MCF 10A (cell line): Measurements from ENCODE around the gene TNFAIP8L3. TPM values are rescaled to one million over a fixed set of nuclear protein-coding genes. Genes with fewer than 3 reads are reported as not detected.
A peak's percentile ranks its signal among the peaks of the same experiment; 100 is the strongest.

Experiments used
- BruUV-seq: library from RNA; stranded (reverse); fragments of 400-500 nt; replicated peaks from 2 replicates; lab custom pipeline; 2021; lab: Mats Ljungman, UMichigan
- CTCF ChIA-PET: fragments of 300-600 bp; sonication (Branson Sonifier 250); formaldehyde crosslinking; extraction: SDS; loops from one replicate; lab custom pipeline; 2021; ENCODE audit warnings: antibody characterized with exemption, inconsistent platforms; lab: Yijun Ruan, JAX
- POLR2A ChIA-PET: fragments of 300-600, 350-650 bp; sonication (Branson Sonifier 250); formaldehyde crosslinking; extraction: SDS; loops from one replicate; lab custom pipeline; 2020; ENCODE audit warnings: antibody characterized with exemption, inconsistent platforms; lab: Yijun Ruan, JAX
- DNase-seq: peaks from one replicate; pipeline ENCODE4 v3.0.0-alpha.2; 2018; ENCODE audit not compliant: unreplicated experiment
- H3K27ac Mint-ChIP-seq: one replicate; pipeline ENCODE4 v1.8.0; 2022; ENCODE audit warnings: mild to moderate bottlenecking, low read depth, mixed read lengths; ENCODE audit not compliant: unreplicated experiment
- H3K27me3 Mint-ChIP-seq: one replicate; pipeline ENCODE4 v1.8.0; 2022; ENCODE audit warnings: mixed read lengths; ENCODE audit not compliant: insufficient read depth, unreplicated experiment
- H3K36me3 Mint-ChIP-seq: one replicate; pipeline ENCODE4 v1.8.0; 2022; ENCODE audit warnings: mild to moderate bottlenecking, moderate library complexity, mixed read lengths; ENCODE audit not compliant: insufficient read depth, unreplicated experiment
- H3K4me1 Mint-ChIP-seq: one replicate; pipeline ENCODE4 v1.8.0; 2022; ENCODE audit warnings: mixed read lengths; ENCODE audit not compliant: insufficient read depth, unreplicated experiment
- H3K4me3 Mint-ChIP-seq: one replicate; pipeline ENCODE4 v1.8.0; 2022; ENCODE audit warnings: mild to moderate bottlenecking, moderate library complexity, mixed read lengths; ENCODE audit not compliant: unreplicated experiment
- H3K9me3 Mint-ChIP-seq: one replicate; pipeline ENCODE4 v1.8.0; 2022; ENCODE audit warnings: mixed read lengths; ENCODE audit not compliant: unreplicated experiment
- intact Hi-C: fragments of 100-400 bp; cut with micrococcal nuclease; formaldehyde crosslinking; loops from 2 replicates; pipeline ENCODE4 v1.14.1; 2022
- total RNA-seq: library from RNA; stranded (reverse); gene quantifications from 2 replicates; pipeline ENCODE4 v1.2.3, GENCODE V29; 2022
- TF ChIP-seq, protein P1 (sequence below): fragments of 200-600 bp; IDR thresholded peaks from one replicate; pipeline ENCODE4 v1.8.0; 2022; ENCODE audit warnings: antibody characterized with exemption, mild to moderate bottlenecking; ENCODE audit not compliant: unreplicated experiment

TNFAIP8L3 gene
- total RNA-seq, 1 experiment from 2014 or later: 2.6 TPM

DNA sequence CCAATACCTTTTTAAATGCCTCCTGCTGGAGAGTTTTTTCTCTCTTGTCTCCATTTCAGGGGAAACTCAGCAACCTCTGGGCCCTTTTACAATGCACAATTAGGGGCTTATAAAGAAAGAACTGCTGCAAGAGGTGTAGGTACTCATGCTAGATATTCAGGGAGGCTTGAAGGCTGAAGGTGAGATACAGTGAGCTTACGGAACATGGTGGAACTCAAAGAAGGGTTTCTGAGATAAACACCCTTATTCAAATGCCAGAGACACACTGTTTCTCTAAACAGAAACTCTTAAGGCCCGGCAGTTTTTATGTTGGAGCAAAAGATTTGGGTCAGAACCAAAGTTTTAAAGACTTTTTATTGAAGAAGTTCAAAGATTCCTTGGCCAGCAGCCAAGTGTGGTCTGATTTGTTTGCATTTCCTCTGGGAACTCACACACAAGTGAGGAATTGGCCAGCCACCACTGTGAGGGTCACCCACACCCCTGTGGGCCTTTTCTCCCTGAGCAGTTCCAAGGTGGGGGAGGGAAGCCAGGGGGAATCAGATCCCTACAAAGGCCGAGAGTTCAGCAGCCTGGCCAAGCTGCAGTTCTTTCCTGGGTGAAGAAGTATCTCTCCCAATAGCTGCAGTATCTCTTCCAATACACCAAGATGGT, 47.8 kb downstream of the TNFAIP8L3 start:
- no peak overlapping the region for H3K27ac Mint-ChIP-seq
- intact Hi-C loops: no loop called here
- POLR2A ChIA-PET: no interaction called here
- CTCF ChIA-PET: no interaction called here
- H3K27me3 Mint-ChIP-seq: no peaks in the 10 kb centered on the region
- no peaks in the 10 kb centered on the region for H3K9me3 Mint-ChIP-seq
- peaks cover 4% of the 10 kb centered on the region for H3K4me1 Mint-ChIP-seq
- no peak overlapping the region for H3K4me3 Mint-ChIP-seq
- H3K36me3 Mint-ChIP-seq: no peaks in the 10 kb centered on the region
- no TSS peak for BruUV-seq
- TF ChIP-seq, protein P1, sequence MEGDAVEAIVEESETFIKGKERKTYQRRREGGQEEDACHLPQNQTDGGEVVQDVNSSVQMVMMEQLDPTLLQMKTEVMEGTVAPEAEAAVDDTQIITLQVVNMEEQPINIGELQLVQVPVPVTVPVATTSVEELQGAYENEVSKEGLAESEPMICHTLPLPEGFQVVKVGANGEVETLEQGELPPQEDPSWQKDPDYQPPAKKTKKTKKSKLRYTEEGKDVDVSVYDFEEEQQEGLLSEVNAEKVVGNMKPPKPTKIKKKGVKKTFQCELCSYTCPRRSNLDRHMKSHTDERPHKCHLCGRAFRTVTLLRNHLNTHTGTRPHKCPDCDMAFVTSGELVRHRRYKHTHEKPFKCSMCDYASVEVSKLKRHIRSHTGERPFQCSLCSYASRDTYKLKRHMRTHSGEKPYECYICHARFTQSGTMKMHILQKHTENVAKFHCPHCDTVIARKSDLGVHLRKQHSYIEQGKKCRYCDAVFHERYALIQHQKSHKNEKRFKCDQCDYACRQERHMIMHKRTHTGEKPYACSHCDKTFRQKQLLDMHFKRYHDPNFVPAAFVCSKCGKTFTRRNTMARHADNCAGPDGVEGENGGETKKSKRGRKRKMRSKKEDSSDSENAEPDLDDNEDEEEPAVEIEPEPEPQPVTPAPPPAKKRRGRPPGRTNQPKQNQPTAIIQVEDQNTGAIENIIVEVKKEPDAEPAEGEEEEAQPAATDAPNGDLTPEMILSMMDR: no peak
- DNase-seq: peak; percentile 17

DNA sequence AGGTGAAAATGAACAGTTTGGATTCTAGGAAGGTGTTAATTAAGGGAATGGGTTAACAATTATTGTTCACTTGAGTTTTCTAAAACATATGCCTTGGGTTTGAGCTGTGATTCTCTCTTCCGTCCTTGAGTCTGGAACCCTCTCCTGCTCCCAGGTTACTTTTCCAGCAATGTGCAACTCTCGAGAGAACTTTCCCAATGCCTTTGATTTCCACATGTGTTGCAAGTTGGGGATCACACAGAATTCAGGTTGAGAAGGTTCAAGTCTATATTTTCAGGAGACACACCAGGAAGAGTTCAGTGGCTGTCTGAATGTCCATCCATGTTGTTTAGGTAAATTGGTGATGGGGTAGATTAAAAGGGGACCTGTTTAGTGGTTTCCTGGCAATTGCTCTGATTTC, 48.7 kb downstream of the TNFAIP8L3 start:
- Mint-ChIP-seq H3K27me3 (no peaks in the 10 kb centered on the region), H3K27ac (no peak overlapping the region), H3K9me3 (no peaks in the 10 kb centered on the region), H3K36me3 (no peaks in the 10 kb centered on the region), H3K4me1 (no peaks in the 10 kb centered on the region), H3K4me3 (no peak overlapping the region)
- ChIA-PET POLR2A (no interaction called here), CTCF (no interaction called here)
- BruUV-seq: no TSS peak
- TF ChIP-seq, protein P1: no peak
- intact Hi-C loops: no loop called here
- DNase-seq: no peak

DNA sequence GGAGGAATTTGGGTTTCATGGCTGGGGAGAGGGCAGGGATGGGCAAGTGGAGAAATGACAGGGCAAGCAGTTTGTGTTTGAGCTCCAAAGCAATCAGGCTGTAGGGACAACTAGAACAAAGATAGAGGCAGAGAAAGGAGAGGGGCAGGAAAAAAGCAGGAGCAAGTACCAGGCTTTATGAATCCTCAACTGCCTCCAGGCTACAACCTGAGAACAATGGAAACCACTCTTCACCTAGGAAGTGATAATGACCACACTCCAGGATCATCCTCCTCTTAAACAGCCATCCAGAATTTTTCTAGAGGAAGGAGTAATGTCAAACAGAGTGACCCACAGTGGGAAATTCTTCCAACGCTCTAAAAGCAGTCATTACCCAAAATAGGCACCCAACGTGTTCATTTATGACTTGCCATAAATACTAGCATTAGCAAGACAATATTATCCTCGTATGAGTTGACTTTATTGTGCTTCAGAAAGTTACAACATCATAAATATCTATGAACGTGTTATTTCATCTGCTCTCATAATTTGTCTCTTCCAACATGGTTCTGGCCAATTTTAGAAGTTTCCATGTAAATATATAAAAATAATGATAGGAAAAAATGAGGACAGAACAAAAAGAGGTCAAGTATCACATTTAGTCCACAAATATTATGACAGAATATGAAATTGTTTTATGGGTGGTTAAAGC, 50.5 kb downstream of the TNFAIP8L3 start:
- ChIA-PET POLR2A (interaction anchor here (1.2 kb wide), 1 partner anchor 51 kb away, joined by 3 read pairs; no protein-coding TSS in a partner anchor), CTCF (interaction anchor here (0.6 kb wide), 1 partner anchor 33 kb away, joined by 3 read pairs; no protein-coding TSS in a partner anchor)
- TF ChIP-seq, protein P1: no peak
- Mint-ChIP-seq H3K4me1 (no peaks in the 10 kb centered on the region), H3K4me3 (no peak overlapping the region), H3K9me3 (no peaks in the 10 kb centered on the region), H3K36me3 (no peaks in the 10 kb centered on the region), H3K27ac (no peak overlapping the region), H3K27me3 (no peaks in the 10 kb centered on the region)
- no TSS peak for BruUV-seq
- no peak for DNase-seq
- intact Hi-C loops: no loop called here

DNA sequence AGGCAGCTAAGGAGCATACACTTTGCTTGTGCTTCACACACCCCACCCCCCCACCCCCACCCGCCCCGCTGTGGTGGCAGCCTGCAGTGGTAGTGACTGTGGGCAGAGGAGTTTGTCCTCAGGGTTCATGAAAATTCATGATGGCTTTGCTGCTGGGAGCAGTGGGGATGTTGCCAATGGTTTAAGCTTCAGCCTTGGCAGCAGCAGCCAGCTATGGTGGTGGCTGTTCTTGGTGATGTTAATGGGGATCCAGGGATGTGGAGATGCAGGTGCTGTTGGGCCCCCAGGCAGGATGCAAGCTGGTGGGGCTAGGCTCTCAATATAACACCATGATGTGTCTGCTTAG, 55.8 kb downstream of the TNFAIP8L3 start:
- DNase-seq: no peak
- H3K4me1 Mint-ChIP-seq: peaks cover 10% of the 10 kb centered on the region
- peaks cover 7% of the 10 kb centered on the region for H3K9me3 Mint-ChIP-seq
- H3K27ac Mint-ChIP-seq: no peak overlapping the region
- no TSS peak for BruUV-seq
- ChIA-PET POLR2A (interaction anchor here (1.0 kb wide), 2 partner anchors 9 to 24 kb away, joined by 3 read pairs; no protein-coding TSS in a partner anchor), CTCF (no interaction called here)
- intact Hi-C loops: no loop called here
- H3K36me3 Mint-ChIP-seq: no peaks in the 10 kb centered on the region
- TF ChIP-seq, protein P1: no peak
- H3K27me3 Mint-ChIP-seq: no peaks in the 10 kb centered on the region
- H3K4me3 Mint-ChIP-seq: no peak overlapping the region
